IPS-20b (cell line): ENCODE data around the gene CTRL.

Experiments used
- H3K27ac ChIP-seq: one replicate; pipeline ENCODE4 v1.5.1; 2013; ENCODE audit warnings: low read length
- H3K27me3 ChIP-seq: 2 replicates; pipeline ENCODE4 v1.6.1; 2013; ENCODE audit warnings: mild to moderate bottlenecking, low read length, inconsistent platforms; ENCODE audit not compliant: insufficient read depth
- H3K36me3 ChIP-seq: 2 replicates; pipeline ENCODE4 v1.6.1; 2013; ENCODE audit warnings: low read depth, mild to moderate bottlenecking, inconsistent platforms, low read length, moderate library complexity; ENCODE audit not compliant: insufficient read depth
- H3K4me1 ChIP-seq: 2 replicates; pipeline ENCODE4 v1.6.1; 2013; ENCODE audit warnings: mild to moderate bottlenecking, control low read depth, inconsistent platforms, low read length, moderate library complexity; ENCODE audit not compliant: insufficient read depth
- H3K4me3 ChIP-seq: 2 replicates; pipeline ENCODE4 v1.5.1; 2013; ENCODE audit warnings: mild to moderate bottlenecking, low read length, inconsistent platforms
- H3K9ac ChIP-seq: 2 replicates; pipeline ENCODE4 v1.6.1; 2013; ENCODE audit warnings: low read depth, mild to moderate bottlenecking, inconsistent platforms, low read length, moderate library complexity
- H3K9me3 ChIP-seq: 2 replicates; pipeline ENCODE4 v1.6.1; 2013; ENCODE audit warnings: mild to moderate bottlenecking, low read depth, low read length, inconsistent platforms; ENCODE audit not compliant: insufficient read depth

The CTRL gene

DNA sequence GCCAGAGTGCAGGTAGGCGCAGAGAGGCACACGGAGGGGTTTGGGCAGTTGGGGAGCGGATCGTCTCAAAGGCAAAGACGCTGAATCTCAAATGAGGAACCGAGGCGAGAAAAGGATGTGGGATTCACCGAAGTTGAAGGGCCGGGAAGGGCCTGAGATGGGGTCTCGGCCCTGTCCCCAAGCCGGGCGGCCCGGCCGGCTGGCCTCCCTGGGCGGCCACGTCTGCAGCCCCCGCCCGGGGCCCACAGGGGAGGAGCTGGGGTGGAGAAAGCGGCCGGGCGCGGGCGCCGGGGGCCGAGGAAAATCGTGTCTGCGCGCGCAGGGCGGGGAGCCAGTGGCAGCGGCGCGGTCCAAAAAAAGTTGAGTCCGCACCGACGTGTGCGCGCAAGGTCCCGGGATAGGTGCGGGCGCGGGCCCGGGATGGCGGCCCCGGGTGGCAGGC is 36.3 kb upstream of the CTRL start:
- Histone ChIP-seq H3K4me1 (peaks cover 25% of the 10 kb centered on the region), H3K27me3 (peaks cover 8% of the 10 kb centered on the region; the same call in 1 of the 2 replicates), H3K36me3 (peaks cover 5% of the 10 kb centered on the region; the same call in 1 of the 2 replicates), H3K9ac (peak overlapping the region; percentile 65; the same call in 1 of the 2 replicates), H3K9me3 (no peaks in the 10 kb centered on the region), H3K27ac (no peak overlapping the region), H3K4me3 (peak overlapping the region; percentile 72)

GRCh38 chr16:67967183-67967957 is 35.7 kb upstream of the CTRL start:
- H3K9me3 ChIP-seq = no peaks in the 10 kb centered on the region
- no peak overlapping the region for H3K27ac ChIP-seq
- H3K27me3 ChIP-seq = peaks cover 8% of the 10 kb centered on the region; the same call in 1 of the 2 replicates
- peaks cover 25% of the 10 kb centered on the region for H3K4me1 ChIP-seq
- peak overlapping the region; percentile 72 for H3K4me3 ChIP-seq
- H3K36me3 ChIP-seq = peaks cover 11% of the 10 kb centered on the region
- peak overlapping the region; percentile 65; the same call in 1 of the 2 replicates for H3K9ac ChIP-seq

DNA sequence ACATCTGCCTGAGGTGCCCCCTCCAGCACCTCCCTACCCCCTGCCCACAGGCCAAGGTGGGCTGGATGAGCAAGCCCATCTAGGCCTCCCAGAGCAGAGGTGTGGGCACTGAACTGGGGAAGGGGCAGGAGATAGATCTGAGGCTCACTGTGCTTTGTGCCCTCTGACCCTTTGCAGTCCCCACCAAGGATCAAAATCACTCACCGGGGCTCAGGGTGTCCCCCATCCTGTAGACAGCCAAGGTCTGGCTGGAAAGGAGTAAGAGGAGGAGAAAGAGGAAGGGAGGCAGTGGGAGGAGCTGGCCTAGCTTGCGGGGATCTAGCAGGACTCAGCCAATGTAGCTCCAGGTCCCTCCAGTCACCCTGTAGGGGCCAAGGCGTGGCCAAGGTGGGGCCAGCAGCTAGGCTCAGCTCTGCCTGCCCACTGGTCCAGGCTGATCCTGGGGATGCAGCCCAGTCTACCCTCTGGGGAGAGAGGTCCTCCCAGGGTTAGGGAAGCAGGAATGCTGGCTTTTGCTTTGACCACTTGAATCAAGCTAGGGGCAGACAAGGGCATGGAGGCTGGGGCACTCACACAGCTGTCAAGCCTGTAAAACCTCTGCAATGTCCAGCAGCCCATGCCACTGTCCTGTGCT is 35.0 kb upstream of the CTRL start:
- Histone ChIP-seq H3K9ac (peak overlapping the region; percentile 59; the same call in 1 of the 2 replicates), H3K9me3 (no peaks in the 10 kb centered on the region), H3K27me3 (peaks cover 8% of the 10 kb centered on the region; the same call in 1 of the 2 replicates), H3K27ac (no peak overlapping the region), H3K4me3 (peak overlapping the region; percentile 72; the same call in 1 of the 2 replicates), H3K4me1 (peaks cover 25% of the 10 kb centered on the region), H3K36me3 (peaks cover 17% of the 10 kb centered on the region)

GRCh38 chr16:67965668-67966548 is 34.2 kb upstream of the CTRL start:
- Histone ChIP-seq H3K27me3 (peaks cover 8% of the 10 kb centered on the region; the same call in 1 of the 2 replicates), H3K9me3 (no peaks in the 10 kb centered on the region), H3K36me3 (peaks cover 25% of the 10 kb centered on the region), H3K9ac (peak overlapping the region; percentile 59; the same call in 1 of the 2 replicates), H3K4me3 (peak overlapping the region; percentile 30; the same call in 1 of the 2 replicates), H3K27ac (no peak overlapping the region), H3K4me1 (peaks cover 25% of the 10 kb centered on the region)

GRCh38 chr16:67964477-67965131 is 32.9 kb upstream of the CTRL start:
- no peak overlapping the region for H3K27ac ChIP-seq

GRCh38 chr16:67963662-67964321 is 32.1 kb upstream of the CTRL start:
- Histone ChIP-seq H3K9me3 (no peaks in the 10 kb centered on the region), H3K4me3 (peak overlapping the region; percentile 45; the same call in 1 of the 2 replicates), H3K36me3 (peaks cover 41% of the 10 kb centered on the region), H3K4me1 (peaks cover 25% of the 10 kb centered on the region), H3K27ac (no peak overlapping the region), H3K9ac (peak overlapping the region; percentile 34; the same call in 1 of the 2 replicates), H3K27me3 (peaks cover 8% of the 10 kb centered on the region; the same call in 1 of the 2 replicates)

More at GRCh38 chr16:67964477-67965131, 32.9 kb upstream of the CTRL start:
- H3K4me3 ChIP-seq = no peak overlapping the region
- no peaks in the 10 kb centered on the region for H3K9me3 ChIP-seq
- peaks cover 25% of the 10 kb centered on the region for H3K4me1 ChIP-seq
- peaks cover 8% of the 10 kb centered on the region; the same call in 1 of the 2 replicates for H3K27me3 ChIP-seq
- peak overlapping the region; percentile 34; the same call in 1 of the 2 replicates for H3K9ac ChIP-seq
- H3K36me3 ChIP-seq = peaks cover 34% of the 10 kb centered on the region

DNA sequence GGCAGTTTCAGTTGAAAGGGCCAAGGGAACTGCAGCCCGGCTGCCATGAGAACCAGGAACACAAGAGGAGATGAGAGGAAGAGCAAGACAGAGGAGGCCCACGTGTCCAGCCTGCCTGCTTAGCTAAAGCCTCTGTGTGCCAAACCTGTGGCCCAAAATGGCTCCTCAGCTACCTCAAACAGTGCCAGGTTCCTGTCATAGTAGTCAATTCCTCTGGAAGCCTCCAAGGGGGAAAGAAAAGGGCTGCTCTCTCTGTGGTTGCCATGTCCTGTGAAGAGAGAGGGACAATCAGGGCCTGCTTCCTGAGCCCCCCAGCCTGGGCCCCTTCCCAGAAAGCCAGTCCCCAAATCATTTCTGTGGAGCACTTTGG is 31.6 kb upstream of the CTRL start:
- peaks cover 46% of the 10 kb centered on the region for H3K36me3 ChIP-seq
- H3K4me3 ChIP-seq = peak overlapping the region; percentile 45; the same call in 1 of the 2 replicates
- peaks cover 8% of the 10 kb centered on the region; the same call in 1 of the 2 replicates for H3K27me3 ChIP-seq
- peaks cover 25% of the 10 kb centered on the region for H3K4me1 ChIP-seq
- H3K9me3 ChIP-seq = no peaks in the 10 kb centered on the region
- no peak overlapping the region for H3K27ac ChIP-seq
- H3K9ac ChIP-seq = peak overlapping the region; percentile 34; the same call in 1 of the 2 replicates

- Histone ChIP-seq H3K27ac (no peak overlapping the region), H3K36me3 (peaks cover 55% of the 10 kb centered on the region), H3K4me1 (peaks cover 22% of the 10 kb centered on the region), H3K4me3 (no peak overlapping the region), H3K27me3 (0 out of 2 replicates have a peak, but pooled peaks cover under 1% of the 10 kb centered on the region), H3K9ac (no peak overlapping the region), H3K9me3 (no peaks in the 10 kb centered on the region)
Observed at GRCh38 chr16:67962135-67962534, 30.5 kb upstream of the CTRL start.

DNA sequence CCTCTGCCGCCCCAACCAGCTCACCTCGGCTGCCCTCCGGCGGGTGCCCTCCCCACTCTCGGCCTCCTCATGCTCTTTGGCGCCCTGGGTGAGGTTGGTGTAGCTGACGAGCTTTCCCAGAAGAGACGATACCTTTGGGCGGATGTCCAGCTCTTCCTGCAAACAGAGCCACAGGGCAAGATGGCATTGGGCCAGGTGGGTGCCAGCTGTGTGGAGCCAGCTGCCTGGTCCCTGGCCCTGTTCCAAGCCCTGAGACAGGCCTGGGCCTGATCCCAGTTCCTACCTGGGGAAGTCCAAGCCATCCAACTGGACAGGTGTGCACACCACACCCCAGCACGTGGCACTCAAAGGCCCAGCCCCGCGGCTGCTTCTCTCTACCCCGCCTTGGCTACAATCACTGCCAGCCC is 29.9 kb upstream of the CTRL start:
- Histone ChIP-seq H3K36me3 (peaks cover 55% of the 10 kb centered on the region), H3K4me3 (no peak overlapping the region), H3K27me3 (no peaks in the 10 kb centered on the region), H3K27ac (no peak overlapping the region), H3K9ac (no peak overlapping the region), H3K9me3 (no peaks in the 10 kb centered on the region), H3K4me1 (peaks cover 16% of the 10 kb centered on the region)

DNA sequence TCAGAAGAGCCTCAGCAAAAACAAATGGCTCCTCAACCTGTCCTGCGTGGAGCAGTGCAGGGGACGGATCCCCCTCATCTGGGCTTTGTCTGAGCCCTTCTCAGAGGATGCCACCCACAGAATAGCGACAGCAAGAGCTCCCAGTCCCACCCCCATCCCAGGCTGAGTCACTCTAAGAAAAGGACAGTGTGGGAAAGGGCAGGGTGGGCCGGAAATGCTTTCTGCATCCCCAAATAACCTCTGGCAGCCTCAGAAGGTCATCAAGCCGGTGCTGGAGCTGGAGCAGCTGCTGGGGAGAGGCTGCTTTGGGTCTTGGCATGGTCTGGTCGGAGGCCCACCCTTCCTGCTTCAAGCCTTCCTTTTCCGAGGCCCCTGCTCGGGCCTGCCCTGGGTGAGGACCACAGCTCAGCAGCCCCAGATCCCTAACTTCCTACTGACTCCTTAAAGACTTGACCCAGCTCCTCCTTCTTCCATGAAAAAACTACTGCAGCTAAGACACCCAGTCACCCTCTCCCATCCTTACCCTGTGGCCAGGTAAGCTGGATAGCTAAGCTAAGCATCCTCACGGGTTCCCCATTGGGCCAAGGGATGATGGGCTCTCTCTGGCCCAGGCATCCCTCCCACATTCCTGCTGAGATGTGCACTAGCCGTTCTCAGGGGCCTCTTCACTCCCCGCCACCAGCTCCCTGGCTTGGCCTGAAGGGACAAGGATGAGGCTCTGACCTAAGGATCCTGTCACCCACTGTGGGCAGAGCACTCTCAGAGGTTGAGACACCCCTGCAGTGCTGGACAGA is 28.1 kb upstream of the CTRL start:
- H3K4me3 ChIP-seq = no peak overlapping the region
- no peaks in the 10 kb centered on the region for H3K27me3 ChIP-seq
- H3K27ac ChIP-seq = no peak overlapping the region
- H3K9ac ChIP-seq = no peak overlapping the region
- H3K36me3 ChIP-seq = peaks cover 55% of the 10 kb centered on the region
- H3K9me3 ChIP-seq = no peaks in the 10 kb centered on the region
- H3K4me1 ChIP-seq = peaks cover 10% of the 10 kb centered on the region
